Upper lobe of left lung (tissue), 6 donors: ENCODE data around the gene SSTR3. TPM values are rescaled to one million over a fixed set of nuclear protein-coding genes. Genes with fewer than 3 reads are reported as not detected.
A peak's percentile ranks its signal among the peaks of the same experiment; 100 is the strongest.

Experiments used
- ATAC-seq, 2 donors: fragments of 200-7000 bp; cut with Tn5 transposase; one replicate each; pipeline ENCODE4 v1.9.1; 2022; ENCODE audit warnings: mild to moderate bottlenecking in 2 of 2, moderate library complexity in 2 of 2; ENCODE audit not compliant: low FRiP score in 2 of 2
- DNase-seq, 2 donors: peaks; one replicate each; pipeline ENCODE4 v3.0.0-alpha.2; 2019 to 2020
- H3K27ac ChIP-seq, 4 donors: fragments of 200-600 bp; sonication (generic); one replicate each; pipeline ENCODE4 v1.5.1; 2016 to 2019
- H3K27me3 ChIP-seq, 4 donors: fragments of 200-600 bp; sonication (generic); one replicate each; pipeline ENCODE4 v1.5.1; 2017 to 2019
- H3K36me3 ChIP-seq, 4 donors: fragments of 200-600 bp; sonication (generic); one replicate each; pipeline ENCODE4 v1.5.1; 2016 to 2019
- H3K4me1 ChIP-seq, 4 donors: fragments of 200-600 bp; sonication (generic); one replicate each; pipeline ENCODE4 v1.5.1; 2018 to 2019
- H3K4me3 ChIP-seq, 4 donors: fragments of 200-600 bp; sonication (generic); one replicate each; pipeline ENCODE4 v1.5.1; 2017 to 2019; ENCODE audit warnings: mild to moderate bottlenecking in 2 of 4, moderate library complexity in 1 of 4
- H3K9me3 ChIP-seq, 4 donors: fragments of 200-600 bp; sonication (generic); one replicate each; pipeline ENCODE4 v1.5.1; 2018 to 2019
- CTCF ChIP-seq, 6 experiments: fragments of 450-650 bp in 4 of 6; fragments of 200-600 bp in 2 of 6; sonication (generic) in 2 of 6; IDR thresholded peaks; one replicate each; pipeline ENCODE4 v1.5.1; 2016 to 2019; ENCODE audit warnings: antibody characterized with exemption in 6 of 6
- EP300 ChIP-seq, 4 donors: sonication (generic); formaldehyde crosslinking; IDR thresholded peaks; one replicate each; pipeline ENCODE4 v1.5.1; 2017; ENCODE audit warnings: antibody characterized with exemption in 4 of 4, control low read depth in 2 of 4
- POLR2A ChIP-seq, 4 donors: fragments of 450-650 bp; IDR thresholded peaks; one replicate each; pipeline ENCODE4 v1.5.1; 2016 to 2017; ENCODE audit warnings: antibody characterized with exemption in 4 of 4, mild to moderate bottlenecking in 2 of 4
- POLR2AphosphoS5 ChIP-seq, 2 donors: sonication (generic); formaldehyde crosslinking; IDR thresholded peaks; one replicate each; pipeline ENCODE4 v1.5.1; 2017; ENCODE audit warnings: antibody characterized with exemption in 2 of 2
- WGBS, 2 donors: methylation state at CpG; one replicate each; pipeline ENCODE4 v1.1.5; 2017 to 2018; 5-methylcytosine and 5-hydroxymethylcytosine counted together
- total RNA-seq, 6 donors: library from RNA; depleted of rRNA in 4 of 6; stranded (reverse); fragments of >200 nt in 4 of 6; gene quantifications; one replicate each; pipeline versions ENCODE4 v1.1.0 to v1.2.1, GENCODE V29; 2016 to 2021
- donor health status: DM: no; HTN: no; CAD: no; lungs with moderate emphysema.
- donor health status: DM: no; HTN: yes; CAD: no; lungs with severe emphysema.

SSTR3 gene
- total RNA-seq, 6 donors from 2014 or later, result 0.06 to 0.13 TPM; not detected in 4

GRCh38 chr22:37183432-37184379 is 28.6 kb downstream of the SSTR3 start:
- H3K27ac ChIP-seq, result peak overlapping the region in 3 of 4 donors; percentile 9 to 41 (median 29)
- H3K9me3 ChIP-seq, result no peaks in the 10 kb centered on the region
- H3K36me3 ChIP-seq, result no peaks in the 10 kb centered on the region
- no peak for ATAC-seq
- H3K27me3 ChIP-seq, result no peaks in the 10 kb centered on the region
- 77 to 80% methylated on average over 14 to 16 of the region's 17 CpGs for WGBS, 2 donors
- DNase-seq, result no peak
- H3K4me1 ChIP-seq, result peaks cover 34 to 54% (median 43%) of the 10 kb centered on the region in 4 donors
- TF ChIP-seq EP300 (IDR thresholded peaks at IDR 0.05) (no peak), CTCF (IDR thresholded peaks at IDR 0.05) (no peak)
- H3K4me3 ChIP-seq, result no peak overlapping the region

GRCh38 chr22:37182949-37183245 is 29.4 kb downstream of the SSTR3 start:
- no peak for TF ChIP-seq CTCF (IDR thresholded peaks at IDR 0.05)
- TF ChIP-seq EP300 (IDR thresholded peaks at IDR 0.05), result no peak
- no peak for TF ChIP-seq POLR2AphosphoS5 (IDR thresholded peaks at IDR 0.05)
- no peak for TF ChIP-seq POLR2A (IDR thresholded peaks at IDR 0.05)
- no peak overlapping the region for H3K4me3 ChIP-seq
- WGBS, 2 donors, result 78 to 100% methylated on average over 1 to 3 of the region's 3 CpGs
- H3K9me3 ChIP-seq, result no peaks in the 10 kb centered on the region
- ATAC-seq, result no peak
- DNase-seq, result no peak
- peaks cover 34 to 54% (median 43%) of the 10 kb centered on the region in 4 donors for H3K4me1 ChIP-seq
- H3K27me3 ChIP-seq, result no peaks in the 10 kb centered on the region
- H3K27ac ChIP-seq, result peak overlapping the region in 1 of 4 donors; percentile 41
- H3K36me3 ChIP-seq, result no peaks in the 10 kb centered on the region

- ATAC-seq (no peak), DNase-seq (peak in 1 of 2 donors; percentile 67)
- WGBS, 2 donors, result 90% methylated on average over 23 to 37 of the region's 37 CpGs
- H3K27me3 ChIP-seq, result no peaks in the 10 kb centered on the region
- H3K4me1 ChIP-seq, result peaks cover 36 to 54% (median 43%) of the 10 kb centered on the region in 4 donors
- H3K36me3 ChIP-seq, result no peaks in the 10 kb centered on the region
- no peak overlapping the region for H3K4me3 ChIP-seq
- H3K27ac ChIP-seq, result peak overlapping the region in 1 of 4 donors; percentile 84
- no peak for TF ChIP-seq POLR2A (IDR thresholded peaks at IDR 0.05)
- no peak for TF ChIP-seq POLR2AphosphoS5 (IDR thresholded peaks at IDR 0.05)
- no peak for TF ChIP-seq EP300 (IDR thresholded peaks at IDR 0.05)
- TF ChIP-seq CTCF (IDR thresholded peaks at IDR 0.05), result no peak
- no peaks in the 10 kb centered on the region for H3K9me3 ChIP-seq
These were observed 30.0 kb downstream of the SSTR3 start for GRCh38 chr22:37182101-37182948.

GRCh38 chr22:37181681-37182080 is 30.6 kb downstream of the SSTR3 start:
- Histone ChIP-seq H3K9me3 (no peaks in the 10 kb centered on the region), H3K27me3 (no peaks in the 10 kb centered on the region), H3K4me3 (no peak overlapping the region), H3K36me3 (no peaks in the 10 kb centered on the region), H3K4me1 (peaks cover 36 to 54% (median 43%) of the 10 kb centered on the region in 4 donors), H3K27ac (peak overlapping the region in 1 of 4 donors; percentile 84)
- TF ChIP-seq POLR2AphosphoS5 (IDR thresholded peaks at IDR 0.05), result no peak
- TF ChIP-seq EP300 (IDR thresholded peaks at IDR 0.05), result no peak
- no peak for TF ChIP-seq POLR2A (IDR thresholded peaks at IDR 0.05)
- no peak for TF ChIP-seq CTCF (IDR thresholded peaks at IDR 0.05)
- WGBS, 2 donors, result 79 to 84% methylated on average over 4 of the region's 4 CpGs
- no peak for DNase-seq
- no peak for ATAC-seq
